Fibroblast of villous mesenchyme (primary cell): ENCODE results near the gene MGRN1. TPM values are rescaled to one million over a fixed set of nuclear protein-coding genes. Genes with fewer than 3 reads are reported as not detected.

Experiments
- small RNA-seq: library from RNA; depleted of rRNA; stranded (forward); fragments of <200 nt; gene quantifications from one replicate; pipeline ENCODE3, GENCODE V24; 2012
- total RNA-seq: library from RNA; depleted of rRNA; stranded (reverse); fragments of >200 nt; gene quantifications from 2 replicates; pipeline ENCODE4 v1.2.3, GENCODE V29; 2012

Gene MGRN1
- total RNA-seq, 1 donor: 43.2 TPM

Small RNAs within 50 kb of the gene (small RNA-seq; reads per million reads assigned to genes)
- gene MIR6769A (not detected), gene RN7SL850P (not detected)

Other genes starting within 250 kb of the MGRN1 start
- 9.9 and 18.0 TPM in 2 replicates for gene CORO7, start 208.2 kb upstream of the MGRN1 start, total RNA-seq
- gene DNAJA3, start 199.0 kb upstream of the MGRN1 start, total RNA-seq: 36.4 and 50.1 TPM in 2 replicates
- gene NMRAL1, start 150.2 kb upstream of the MGRN1 start, total RNA-seq: 54.4 and 99.5 TPM in 2 replicates
- 52.5 and 57.9 TPM in 2 replicates for gene HMOX2, start 148.4 kb upstream of the MGRN1 start, total RNA-seq
- gene CDIP1, start 86.1 kb upstream of the MGRN1 start, total RNA-seq: 10.6 and 16.8 TPM in 2 replicates
- not detected in 2 replicates for gene C16orf96, start 68.5 kb upstream of the MGRN1 start, total RNA-seq
- gene UBALD1, start 9.9 kb upstream of the MGRN1 start, total RNA-seq: 6.9 and 10.3 TPM in 2 replicates
- gene NUDT16L1, start 68.7 kb downstream of the MGRN1 start, total RNA-seq: 28.5 and 31.2 TPM in 2 replicates
- gene ANKS3, start 109.4 kb downstream of the MGRN1 start, total RNA-seq: 25.4 and 33.2 TPM in 2 replicates
- 1.3 and 1.7 TPM in 2 replicates for gene DNAAF8, start 109.7 kb downstream of the MGRN1 start, total RNA-seq
- gene ZNF500, start 142.3 kb downstream of the MGRN1 start, total RNA-seq: 12.5 and 12.6 TPM in 2 replicates
- gene SEPTIN12, start 163.5 kb downstream of the MGRN1 start, total RNA-seq: not detected in 2 replicates
- not detected in 2 replicates for gene SMIM22, start 170.5 kb downstream of the MGRN1 start, total RNA-seq
- gene ROGDI, start 177.8 kb downstream of the MGRN1 start, total RNA-seq: 20.7 and 24.5 TPM in 2 replicates
- gene GLYR1, start 222.5 kb downstream of the MGRN1 start, total RNA-seq: 45.7 and 60.9 TPM in 2 replicates
- gene UBN1, start 222.7 kb downstream of the MGRN1 start, total RNA-seq: 28.1 and 32.2 TPM in 2 replicates